HG02943 (cell line): ENCODE results near the gene ARHGEF10L.
"Not testable (repeated sequence)": the region's sequence is repeated elsewhere in the genome, so short reads cannot be mapped to it uniquely, and the experiment has no call there.

Experiments used
- ATAC-seq: cut with Tn5 transposase; IDR thresholded peaks from one replicate; pipeline ENCODE4 v1.9.1; 2021; ENCODE audit warnings: mild to moderate bottlenecking, low read depth, moderate library complexity; ENCODE audit not compliant: unreplicated experiment

ARHGEF10L gene

DNA sequence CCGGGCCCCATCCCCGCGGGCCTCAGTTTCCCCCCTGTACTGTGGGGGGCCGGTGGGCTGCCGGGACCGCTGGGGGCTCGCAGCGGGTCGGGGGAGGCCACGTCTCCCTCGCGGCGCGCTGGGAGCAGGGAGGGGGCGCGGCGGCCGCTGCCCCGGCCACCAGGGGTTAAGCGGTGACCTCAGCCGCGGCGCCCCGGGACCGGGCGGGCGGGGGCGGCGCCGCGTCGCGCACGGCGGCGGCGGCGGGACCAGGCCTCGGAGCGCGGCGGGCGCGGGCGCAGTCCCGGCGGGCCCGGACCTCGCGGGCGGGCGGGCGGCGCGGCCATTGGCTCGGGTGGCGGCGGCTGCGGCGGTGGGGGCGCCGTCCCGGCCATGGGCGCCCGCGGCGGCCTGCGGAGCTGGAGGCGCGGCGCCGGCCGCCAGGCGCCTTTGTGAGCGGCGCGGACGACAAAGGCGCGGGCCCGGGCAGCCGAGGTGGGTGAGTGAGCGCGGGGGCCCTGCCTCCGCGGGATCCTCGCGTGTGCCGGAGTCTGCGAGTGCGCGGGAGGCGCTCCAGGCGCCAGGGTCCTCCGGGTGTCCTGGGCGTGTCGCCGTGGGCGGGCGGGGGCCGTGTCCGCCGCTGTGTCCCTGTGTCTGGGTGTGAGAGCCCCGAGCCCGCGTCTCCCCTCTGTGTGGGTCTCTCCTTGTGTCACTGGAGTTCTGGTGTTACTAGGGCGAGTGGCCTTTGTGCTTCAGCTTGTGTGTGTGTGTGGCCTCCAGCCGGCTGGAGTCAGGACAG lies at the start of gene ARHGEF10L:
Gene ARHGEF10L, plus strand, starts transcription at position 222 of the 778 bp plus-strand sequence. CDS start 40,898 bp downstream, outside the sequence.
- ATAC-seq, result no peak

DNA sequence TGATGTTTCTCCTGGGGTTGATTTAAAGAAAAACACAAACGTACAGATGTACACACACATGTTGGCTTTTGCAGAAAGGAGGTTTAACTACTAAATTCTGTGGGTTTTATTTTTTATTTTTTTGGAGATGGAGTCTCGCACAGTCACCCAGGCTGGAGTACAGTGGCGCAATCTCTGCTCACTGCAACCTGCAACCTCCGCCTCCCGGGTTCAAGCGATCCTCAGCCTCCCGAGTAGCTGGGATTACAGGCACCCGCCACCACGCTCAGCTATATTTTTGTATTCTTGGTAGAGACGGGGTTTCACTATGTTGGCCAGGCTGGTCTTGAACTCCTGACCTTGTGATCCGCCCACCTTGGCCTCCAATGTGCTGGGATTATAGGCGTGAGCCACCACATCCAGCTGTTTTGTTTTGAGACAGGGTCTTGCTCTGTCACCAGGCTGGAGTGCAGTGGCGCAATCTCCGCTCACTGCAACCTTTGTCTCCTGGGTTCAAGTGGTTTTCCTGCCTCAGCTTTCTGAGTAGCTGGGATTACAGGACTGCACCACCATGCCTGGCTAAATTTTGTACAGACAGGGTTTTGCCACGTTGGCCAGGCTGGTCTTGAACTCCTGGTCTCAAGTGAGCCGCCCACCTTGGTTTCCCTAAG lies 49.6 kb upstream of the ARHGEF10L start:
- not testable (repeated sequence) for ATAC-seq

DNA sequence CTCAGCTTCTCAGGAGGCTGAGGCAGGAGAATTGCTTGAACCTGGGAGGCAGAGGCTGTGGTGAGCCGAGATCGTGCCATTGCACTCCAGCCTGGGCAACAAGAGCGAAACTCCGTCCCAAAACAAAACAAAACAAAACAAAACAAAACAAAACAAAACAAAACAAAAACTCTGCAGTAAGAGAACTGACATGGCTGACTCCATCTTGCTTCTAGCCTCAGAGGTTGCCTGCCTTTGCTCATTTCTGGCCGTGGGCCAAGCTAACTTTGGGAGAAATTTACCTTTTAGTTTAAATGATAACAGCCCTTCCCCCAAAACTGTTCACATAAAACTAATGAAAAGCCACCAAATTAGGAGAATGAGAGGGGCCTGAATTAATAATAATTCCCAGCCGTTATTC lies 48.8 kb upstream of the ARHGEF10L start:
- ATAC-seq, result not testable (repeated sequence)

- ATAC-seq, result no peak
Measured at GRCh38 chr1:17494114-17494729, 45.3 kb upstream of the ARHGEF10L start.

DNA sequence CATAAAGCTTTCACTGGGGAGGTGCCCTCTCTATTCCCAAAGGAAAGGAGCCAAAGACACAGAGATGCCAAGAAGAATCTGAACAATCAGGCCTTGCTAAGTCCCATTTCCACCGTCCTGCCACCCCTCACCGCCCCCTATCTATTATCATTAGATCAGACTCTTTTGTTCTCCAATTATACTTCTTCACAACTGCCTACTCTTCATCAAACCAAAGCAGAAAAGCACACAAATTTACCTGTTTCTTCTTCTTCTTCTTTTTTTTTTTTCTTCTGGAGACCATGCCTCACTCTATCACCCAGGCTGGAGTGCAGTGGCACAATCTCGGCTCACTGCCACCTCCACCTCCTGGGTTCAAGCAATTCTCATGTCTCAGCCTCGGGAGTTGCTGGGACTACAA lies 43.1 kb upstream of the ARHGEF10L start:
- no peak for ATAC-seq

DNA sequence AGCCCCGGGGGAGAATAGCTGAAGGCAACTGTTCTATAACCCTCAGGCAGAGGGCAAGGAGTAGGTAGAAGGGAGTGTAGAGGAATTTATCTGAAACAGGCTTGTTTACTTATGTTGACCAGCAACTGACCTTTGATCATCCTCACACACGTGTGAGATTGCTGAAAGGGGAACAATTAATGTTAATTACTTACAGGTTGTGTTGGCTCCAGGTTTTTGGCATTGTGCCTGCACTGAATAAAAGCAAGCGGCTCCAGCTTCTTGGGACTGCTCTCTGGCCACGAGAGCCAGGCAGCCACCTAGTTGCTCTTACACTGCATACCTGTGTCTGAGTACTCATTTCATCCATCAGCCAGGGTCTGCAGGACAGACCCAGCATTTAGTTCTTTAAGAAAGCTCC lies 41.3 kb upstream of the ARHGEF10L start:
- ATAC-seq, result no peak

GRCh38 chr1:17502326-17502778 lies 37.1 kb upstream of the ARHGEF10L start:
- no peak for ATAC-seq

- no peak for ATAC-seq
Measured at GRCh38 chr1:17503146-17503545, 36.4 kb upstream of the ARHGEF10L start.

DNA sequence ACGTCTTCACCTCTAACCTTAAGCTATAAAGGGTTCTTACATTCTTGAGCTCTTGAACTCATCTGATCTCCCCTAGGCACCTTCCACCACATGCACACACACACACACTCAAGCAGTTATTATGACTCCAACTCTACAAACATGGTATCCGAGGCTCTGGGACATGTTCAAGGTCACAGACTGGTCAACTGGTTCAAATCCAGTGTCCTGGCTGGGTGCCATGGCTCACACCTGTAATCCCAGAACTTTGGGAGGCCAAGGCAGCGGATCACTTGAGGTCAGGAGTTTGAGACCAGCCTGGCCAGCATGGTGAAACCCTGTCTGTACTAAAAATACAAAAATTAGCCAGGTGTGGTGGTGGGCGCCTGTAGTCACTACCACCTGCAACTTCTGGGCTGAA lies 32.3 kb upstream of the ARHGEF10L start:
- not testable (repeated sequence) for ATAC-seq

GRCh38 chr1:17507915-17508314 lies 31.6 kb upstream of the ARHGEF10L start:
- ATAC-seq, result no peak

DNA sequence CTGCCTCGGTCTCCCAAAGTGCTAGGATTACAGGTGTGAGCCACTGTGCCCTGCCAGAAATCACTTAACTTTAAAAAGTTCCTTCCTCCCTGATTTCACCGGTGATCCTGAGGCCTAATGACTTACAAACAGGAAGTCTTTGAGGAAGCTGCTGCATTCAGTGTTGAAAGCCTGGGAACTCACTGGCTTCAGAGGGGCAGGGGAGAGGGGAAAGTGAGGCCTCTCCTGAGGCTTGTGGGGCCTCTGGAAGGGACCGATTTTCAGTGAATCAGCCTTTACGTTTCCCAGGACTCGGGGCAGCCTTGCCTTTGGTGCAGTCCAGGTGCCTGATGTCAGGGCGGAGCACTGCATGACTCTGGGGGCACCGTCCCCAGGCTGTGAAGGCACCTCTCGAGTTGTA lies 30.1 kb upstream of the ARHGEF10L start:
- no peak for ATAC-seq

- ATAC-seq, result no peak
Measured at GRCh38 chr1:17510138-17510537, 29.4 kb upstream of the ARHGEF10L start.

DNA sequence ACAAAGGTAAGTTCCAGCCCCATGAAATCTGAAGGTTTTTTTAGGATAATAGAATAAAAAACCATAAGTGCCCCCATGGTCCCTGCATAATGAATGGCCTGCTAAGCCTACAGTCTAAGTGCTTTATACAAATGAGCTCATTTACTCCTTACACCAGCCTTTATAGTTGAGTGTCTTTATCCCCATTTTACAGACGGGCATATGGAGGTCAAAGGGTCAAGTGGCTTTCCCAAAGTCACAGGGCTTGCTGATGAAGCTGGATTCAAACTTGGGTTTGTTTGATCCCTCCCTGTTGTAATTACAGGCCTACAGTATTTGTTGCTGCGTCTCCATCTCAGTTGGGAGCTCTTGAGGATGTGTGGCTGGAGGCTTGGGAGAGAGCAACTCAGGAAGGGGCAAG lies 28.3 kb upstream of the ARHGEF10L start:
- no peak for ATAC-seq

DNA sequence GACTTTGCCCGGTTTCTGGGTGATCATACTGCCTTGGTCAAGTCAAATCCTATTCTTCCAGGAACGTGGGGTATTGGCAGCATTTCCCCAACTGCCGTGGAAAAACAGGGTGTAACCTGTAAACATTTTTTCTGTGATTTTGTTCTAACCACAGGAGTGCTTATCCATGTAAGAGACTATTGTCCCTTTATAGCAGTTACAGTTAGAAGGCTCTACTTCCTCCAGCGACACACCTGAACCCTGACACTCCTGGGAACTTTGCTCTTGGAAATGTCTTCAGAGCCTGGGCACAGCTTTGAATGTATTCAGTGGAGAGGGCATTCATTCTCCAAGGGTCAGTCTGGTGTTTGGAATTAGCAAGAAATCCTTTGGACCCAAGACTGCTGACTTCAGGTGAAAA lies 26.4 kb upstream of the ARHGEF10L start:
- no peak for ATAC-seq

GRCh38 chr1:17514776-17515175 lies 24.7 kb upstream of the ARHGEF10L start:
- ATAC-seq, result no peak

GRCh38 chr1:17515902-17516301 lies 23.6 kb upstream of the ARHGEF10L start:
- ATAC-seq, result no peak

- no peak for ATAC-seq
Measured at GRCh38 chr1:17516303-17517214, 22.9 kb upstream of the ARHGEF10L start.

GRCh38 chr1:17520041-17520440 lies 19.5 kb upstream of the ARHGEF10L start:
- no peak for ATAC-seq

DNA sequence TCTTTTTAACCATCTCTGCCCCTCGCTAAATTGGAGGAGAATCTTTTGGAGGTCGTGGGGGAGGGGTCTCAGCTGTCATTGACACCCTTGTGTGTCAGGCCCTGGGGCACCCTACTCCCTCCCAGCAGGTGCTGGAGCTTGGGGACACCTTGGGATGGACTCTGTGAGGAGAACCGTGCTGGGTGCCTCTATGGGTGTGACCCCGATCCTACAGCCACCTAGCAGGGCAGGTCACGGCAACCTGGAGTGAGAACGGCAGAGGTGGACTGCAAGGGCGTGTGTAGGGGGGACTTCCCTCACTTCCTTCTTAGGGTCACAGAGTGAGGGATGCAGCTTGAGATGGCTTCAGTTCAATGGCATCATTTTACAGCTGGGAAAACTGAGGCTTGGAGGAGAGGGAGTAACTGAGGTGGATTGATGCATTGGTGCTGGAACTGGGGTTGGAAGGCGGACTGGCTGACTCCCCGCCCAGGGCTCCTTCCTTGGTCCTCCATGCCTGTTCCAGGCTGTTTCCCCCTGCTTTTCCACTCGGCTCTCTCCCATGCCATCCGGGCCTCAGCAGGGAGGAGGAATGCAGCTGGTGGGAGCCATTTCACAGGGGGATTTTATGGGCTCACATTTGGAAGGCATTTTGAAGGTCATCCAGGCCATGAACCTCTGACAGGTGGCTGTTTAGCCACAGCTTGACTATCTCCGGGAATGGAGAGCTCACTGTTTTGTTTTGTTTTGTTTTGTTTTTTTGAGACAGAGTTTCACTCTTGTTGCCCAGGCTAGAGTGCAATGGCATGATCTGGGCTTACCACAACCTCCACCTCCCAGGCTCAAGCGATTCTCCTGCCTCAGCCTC lies 18.8 kb upstream of the ARHGEF10L start:
- ATAC-seq, result no peak
